Measurements from ENCODE around the gene FGGY. TPM values are rescaled to one million over a fixed set of nuclear protein-coding genes. Genes with fewer than 3 reads are reported as not detected.

Gene FGGY
- total and polyA plus RNA-seq, 2 donors (not counting 3 experiments of a cell fraction or from before 2014, with no cell fraction given) = 5.6 to 6.4 TPM

DNA sequence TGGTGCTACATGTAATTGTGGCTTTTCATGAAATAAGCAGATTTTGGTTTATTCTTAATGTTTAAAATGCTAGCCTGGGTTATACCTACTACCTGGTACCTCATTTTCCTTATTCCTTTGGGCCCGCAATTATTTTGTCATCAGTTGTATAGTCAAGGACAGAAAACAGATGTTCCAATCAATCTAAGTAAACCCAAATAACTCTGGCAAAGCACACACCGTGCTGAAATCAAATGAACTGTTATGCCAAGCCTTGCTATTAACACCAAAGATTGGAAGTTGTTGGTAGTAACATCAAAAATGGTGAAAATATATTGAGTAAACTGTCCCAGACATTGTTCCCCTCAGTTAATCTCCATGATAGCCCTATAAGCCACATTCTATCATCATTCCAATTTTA, 248.9 kb downstream of the FGGY start:
- CTCF ChIA-PET = no interaction called here
- no TSS peak for BruUV-seq (replicated peaks)
- no peaks in the 10 kb centered on the region for H3K9me1 ChIP-seq (replicated peaks; ENCODE audit: control insufficient read depth, extremely low read depth, insufficient read depth, low read length)
- H3K27me3 ChIP-seq (ENCODE audit: control insufficient read depth in 2 of 2, insufficient read depth in 2 of 2, low read length in 2 of 2) = no peaks in the 10 kb centered on the region
- no peak overlapping the region for H3K9ac ChIP-seq (replicated peaks; ENCODE audit: extremely low read depth, insufficient read depth, low read length)
- no peaks in the 10 kb centered on the region for H3K4me1 ChIP-seq (ENCODE audit: control insufficient read depth, extremely low read depth, insufficient read depth, low read length)
- POLR2A ChIA-PET = no interaction called here
- no peak overlapping the region for H3K4me2 ChIP-seq (ENCODE audit: insufficient read depth, low read length)
- no peak overlapping the region for H3K4me3 ChIP-seq (replicated peaks in 1 of 3; ENCODE audit: insufficient read depth in 1 of 3, low read depth in 1 of 3, low read length in 3 of 3)
- DNase-seq (ENCODE audit: low read depth, low spot score) (no peak), FAIRE-seq (no peak)
- TF ChIP-seq POLR2A (IDR thresholded peaks at IDR 0.05; ENCODE audit: low read depth, low read length) (no peak), FOS (IDR thresholded peaks at IDR 0.05; ENCODE audit: borderline replicate concordance, insufficient read depth, low read length) (no peak), MYC (IDR thresholded peaks at IDR 0.05; ENCODE audit: low read depth, low read length) (no peak), CTCF (IDR thresholded peaks at IDR 0.05; ENCODE audit: extremely low read depth in 1 of 2, insufficient read depth in 1 of 2, low read depth in 1 of 2, low read length in 2 of 2) (no peak), POLR2AphosphoS5 (IDR thresholded peaks at IDR 0.05; ENCODE audit: insufficient read depth, low read depth, low read length) (no peak), JUN (IDR thresholded peaks at IDR 0.05; ENCODE audit: borderline replicate concordance, insufficient read depth, insufficient read length, low read depth) (no peak)
- intact Hi-C loops (cut with micrococcal nuclease) = no loop called here
- no peaks in the 10 kb centered on the region for H3K79me2 ChIP-seq (ENCODE audit: control insufficient read depth, insufficient read depth, low read length)
- no peak overlapping the region for H3K27ac ChIP-seq (ENCODE audit: insufficient read depth, low read depth, low read length)
- H3K9me3 ChIP-seq (replicated peaks; ENCODE audit: control insufficient read depth, insufficient read depth, low read length) = no peaks in the 10 kb centered on the region
- H3K36me3 ChIP-seq (ENCODE audit: control insufficient read depth in 2 of 2, extremely low read depth in 1 of 2, insufficient read depth in 2 of 2, low read length in 2 of 2) = no peaks in the 10 kb centered on the region
- H2AFZ ChIP-seq (ENCODE audit: low read depth, low read length) = no peak overlapping the region
- H4K20me1 ChIP-seq (replicated peaks; ENCODE audit: control insufficient read depth, extremely low read depth, insufficient read depth, low read length) = no peaks in the 10 kb centered on the region
- dilution Hi-C loops (cut with MboI; ENCODE audit: extremely low pct_ligation_motif_present, low sequenced_read_pairs) = no loop called here

Data from endothelial cell of umbilical vein (primary cell).